ENCODE measurements around the gene TMEM108. TPM values are rescaled to one million over a fixed set of nuclear protein-coding genes. Genes with fewer than 3 reads are reported as not detected.

Gene TMEM108
- polyA plus RNA-seq, 1 of the 3 experiments (the other 2 are of a cell fraction): 8.6 TPM

- CTCF ChIA-PET: interaction anchor here (0.7 to 3.1 kb wide), 6 partner anchors 20 to 372 kb away, joined by 3 to 15 read pairs (median 3); no protein-coding TSS in a partner anchor
Measured at GRCh38 chr3:133016838-133017309, 21.3 kb upstream of the TMEM108 start.

GRCh38 chr3:133018921-133019320 lies 19.3 kb upstream of the TMEM108 start:
- H4K20me1 ChIP-seq (ENCODE audit: insufficient read depth): no peaks in the 10 kb centered on the region
- H3K4me2 ChIP-seq: no peak overlapping the region
- no peak overlapping the region for H3K27ac ChIP-seq (ENCODE audit: low read depth in 2 of 2, low read length in 1 of 2)
- ChIA-PET POLR2A (no interaction called here), CTCF (interaction anchor here (0.7 to 3.1 kb wide), 3 partner anchors 12 to 293 kb away, joined by 3 to 7 read pairs (median 4); no protein-coding TSS in a partner anchor)
- no peak for DNase-seq
- no peak overlapping the region for H2AFZ ChIP-seq (ENCODE audit: low read depth)
- peaks cover 0 to 13% of the 10 kb centered on the region in 2 experiments; a peak in 2 of 4 replicates for H3K4me1 ChIP-seq (ENCODE audit: control insufficient read depth in 1 of 2, insufficient read depth in 2 of 2, low read depth in 1 of 2, low read length in 1 of 2)
- no peaks in the 10 kb centered on the region for H3K9me2 ChIP-seq
- no peak overlapping the region for H3K9ac ChIP-seq
- 70% methylated on average over 3 of the region's 3 CpGs for WGBS (ENCODE audit: low lambda C conversion rate)
- TF ChIP-seq RAD21 (IDR thresholded peaks at IDR 0.05; ENCODE audit: low read length): no peak
- TF ChIP-seq MAX (IDR thresholded peaks at IDR 0.05; ENCODE audit: low read depth): no peak
- no peak for TF ChIP-seq TEAD4 (IDR thresholded peaks at IDR 0.05; ENCODE audit: borderline replicate concordance, insufficient read depth)
- TF ChIP-seq PBX3 (IDR thresholded peaks at IDR 0.05): no peak
- H3F3A ChIP-seq (replicated peaks; ENCODE audit: insufficient read depth): no peaks in the 10 kb centered on the region
- H3K4me3 ChIP-seq (ENCODE audit: low read depth in 2 of 2, low read length in 1 of 2): no peak overlapping the region
- H3K27me3 ChIP-seq (ENCODE audit: insufficient read depth): peaks cover 10% of the 10 kb centered on the region; the same call in 1 of the 2 replicates
- no peaks in the 10 kb centered on the region for H3K36me3 ChIP-seq (replicated peaks in 1 of 2; ENCODE audit: control insufficient read depth in 1 of 2, insufficient read depth in 2 of 2, low read length in 1 of 2)
- H3K9me3 ChIP-seq: no peaks in the 10 kb centered on the region
- no peaks in the 10 kb centered on the region for H3K79me2 ChIP-seq (ENCODE audit: insufficient read depth)

More at GRCh38 chr3:133016838-133017309, 21.3 kb upstream of the TMEM108 start:
- H3K36me3 ChIP-seq (replicated peaks in 1 of 2; ENCODE audit: control insufficient read depth in 1 of 2, insufficient read depth in 2 of 2, low read length in 1 of 2): no peaks in the 10 kb centered on the region
- no peaks in the 10 kb centered on the region for H4K20me1 ChIP-seq (ENCODE audit: insufficient read depth)
- peaks cover 0 to 13% of the 10 kb centered on the region in 2 experiments; a peak in 2 of 4 replicates for H3K4me1 ChIP-seq (ENCODE audit: control insufficient read depth in 1 of 2, insufficient read depth in 2 of 2, low read depth in 1 of 2, low read length in 1 of 2)
- H3K27ac ChIP-seq (ENCODE audit: low read depth in 2 of 2, low read length in 1 of 2): peak overlapping the region in 1 of 2 experiments; percentile 87; a peak in 2 of 4 replicates
- no peak overlapping the region for H3K4me3 ChIP-seq (ENCODE audit: low read depth in 2 of 2, low read length in 1 of 2)
- H3K79me2 ChIP-seq (ENCODE audit: insufficient read depth): no peaks in the 10 kb centered on the region
- TF ChIP-seq MXI1 (IDR thresholded peaks at IDR 0.05; ENCODE audit: low read depth, low read length) (0 out of 2 replicates have a peak, but pooled peaks have one; percentile 47), EP300 (IDR thresholded peaks at IDR 0.05; ENCODE audit: borderline replicate concordance in 1 of 2, low read depth in 1 of 2, low read length in 1 of 2) (peak; percentile 19 to 89; a peak in 2 of 4 replicates), FOXM1 (IDR thresholded peaks at IDR 0.05; ENCODE audit: low read depth) (no peak), SIN3A (IDR thresholded peaks at IDR 0.05; ENCODE audit: borderline replicate concordance, low read depth, low read length) (no peak), EZH2phosphoT487 (IDR thresholded peaks at IDR 0.05; ENCODE audit: borderline replicate concordance, low read depth) (no peak; the same call in 1 of the 2 replicates), RAD21 (IDR thresholded peaks at IDR 0.05; ENCODE audit: low read length) (peak; percentile 27), NFIC (IDR thresholded peaks at IDR 0.05; ENCODE audit: borderline replicate concordance) (peak; percentile 35; the same call in 1 of the 2 replicates), NRF1 (IDR thresholded peaks at IDR 0.05; ENCODE audit: low read depth, low read length) (no peak), CHD2 (IDR thresholded peaks at IDR 0.05; ENCODE audit: low read length, partially characterized antibody) (peak; percentile 76), POLR2AphosphoS5 (IDR thresholded peaks at IDR 0.05; ENCODE audit: low read depth, low read length) (peak; percentile 76), RFX5 (IDR thresholded peaks at IDR 0.05; ENCODE audit: low read length) (no peak), ELF1 (IDR thresholded peaks at IDR 0.05) (no peak), JUND (IDR thresholded peaks at IDR 0.05) (peak; percentile 64), TCF12 (IDR thresholded peaks at IDR 0.05) (peak; percentile 78), USF1 (IDR thresholded peaks at IDR 0.05; ENCODE audit: borderline replicate concordance, low read depth) (no peak), PBX3 (IDR thresholded peaks at IDR 0.05) (peak; percentile 59), FOXJ3 (CRISPR knock-in tag; IDR thresholded peaks at IDR 0.05) (peak; percentile 72; the same call in 1 of the 2 replicates), RCOR1 (IDR thresholded peaks at IDR 0.05; ENCODE audit: low read length) (peak; percentile 96), SMC3 (IDR thresholded peaks at IDR 0.05; ENCODE audit: low read depth, low read length) (no peak; the same call in 1 of the 2 replicates), TEAD4 (IDR thresholded peaks at IDR 0.05; ENCODE audit: borderline replicate concordance, insufficient read depth) (peak; percentile 35; the same call in 1 of the 2 replicates), GATA2 (CRISPR knock-in tag; IDR thresholded peaks at IDR 0.05) (peak; percentile 97)
- WGBS (ENCODE audit: low lambda C conversion rate): 0% methylated on average over 1 of the region's 1 CpG
- no peak overlapping the region for H3K9ac ChIP-seq
- H3K27me3 ChIP-seq (ENCODE audit: insufficient read depth): peaks cover 10% of the 10 kb centered on the region; the same call in 1 of the 2 replicates
- H2AFZ ChIP-seq (ENCODE audit: low read depth): no peak overlapping the region
- DNase-seq: peak; percentile 63
- no peaks in the 10 kb centered on the region for H3K9me2 ChIP-seq
- no peak overlapping the region; the same call in 1 of the 2 replicates for H3K4me2 ChIP-seq
- POLR2A ChIA-PET: no interaction called here
- H3F3A ChIP-seq (replicated peaks; ENCODE audit: insufficient read depth): no peaks in the 10 kb centered on the region
- no peaks in the 10 kb centered on the region for H3K9me3 ChIP-seq

Measured in SK-N-SH (cell line).